Measurements from ENCODE around the gene NTM. TPM values are rescaled to one million over a fixed set of nuclear protein-coding genes. Genes with fewer than 3 reads are reported as not detected.

The NTM gene
- total RNA-seq, 1 experiment from 2014 or later, result 16.4 TPM

- no peak for ATAC-seq
- Mint-ChIP-seq H3K9me3 (no peaks in the 10 kb centered on the region), H3K4me3 (no peak overlapping the region), H3K27me3 (ENCODE audit: low read depth) (no peaks in the 10 kb centered on the region), H3K4me1 (peaks cover 25% of the 10 kb centered on the region), H3K27ac (no peak overlapping the region), H3K36me3 (no peaks in the 10 kb centered on the region)
- CTCF ChIA-PET, result interaction anchor here (3.6 kb wide), 1 partner anchor 398 kb away, joined by 36 read pairs; no protein-coding TSS in a partner anchor
- TF ChIP-seq ZNF121 (CRISPR knock-in tag; IDR thresholded peaks at IDR 0.05) (peak; percentile 79; the same call in 1 of the 2 replicates), TP53 (CRISPR knock-in tag; IDR thresholded peaks at IDR 0.05) (no peak)
- POLR2A ChIA-PET, result no interaction called here
- DNase-seq (ENCODE audit: low spot score), result no peak
These were observed 92.2 kb downstream of the NTM start for GRCh38 chr11:131462622-131463021.

DNA sequence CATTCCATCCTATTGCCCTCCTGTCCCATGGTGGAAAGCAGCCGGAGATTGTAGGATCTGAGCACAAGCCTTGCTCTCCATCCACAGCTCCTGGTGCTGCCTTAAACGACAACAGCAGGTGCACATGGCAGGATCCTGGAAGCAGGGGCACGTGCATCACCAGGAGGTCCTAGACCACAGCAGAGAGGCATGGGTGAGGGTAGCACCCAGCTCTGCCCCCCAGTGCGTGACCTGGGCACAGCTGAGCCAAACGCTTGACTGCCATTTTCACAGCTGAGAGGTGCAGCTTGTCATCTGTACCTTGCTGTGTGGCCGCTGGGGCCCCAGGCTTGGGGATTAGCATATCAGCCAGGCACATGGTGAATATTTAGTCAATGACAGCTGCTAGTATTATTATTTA is 92.7 kb downstream of the NTM start:
- DNase-seq (ENCODE audit: low spot score), result no peak
- ATAC-seq, result no peak
- H3K27me3 Mint-ChIP-seq (ENCODE audit: low read depth), result no peaks in the 10 kb centered on the region

GRCh38 chr11:131463649-131464425 is 93.4 kb downstream of the NTM start:
- Mint-ChIP-seq H3K27ac (no peak overlapping the region; the same call in 1 of the 2 replicates), H3K9me3 (no peaks in the 10 kb centered on the region), H3K36me3 (no peaks in the 10 kb centered on the region), H3K27me3 (ENCODE audit: low read depth) (no peaks in the 10 kb centered on the region), H3K4me3 (no peak overlapping the region), H3K4me1 (peaks cover 36% of the 10 kb centered on the region)
- ChIA-PET CTCF (interaction anchor here (0.6 to 3.6 kb wide), 6 partner anchors 8 to 399 kb away, joined by 3 to 36 read pairs (median 4); no protein-coding TSS in a partner anchor), POLR2A (no interaction called here)
- ATAC-seq, result no peak
- TF ChIP-seq SMAD3 (CRISPR knock-in tag; IDR thresholded peaks at IDR 0.05; ENCODE audit: borderline replicate concordance) (no peak), ZNF138 (CRISPR knock-in tag; conservative IDR thresholded peaks at IDR 0.05) (no peak), NFYB (CRISPR knock-in tag; conservative IDR thresholded peaks at IDR 0.05; ENCODE audit: low read depth) (no peak), OVOL2 (CRISPR knock-in tag; IDR thresholded peaks at IDR 0.05; ENCODE audit: borderline replicate concordance) (no peak), JAZF1 (CRISPR knock-in tag; IDR thresholded peaks at IDR 0.05) (no peak), NR2C2 (CRISPR knock-in tag; IDR thresholded peaks at IDR 0.05) (no peak), HMGXB4 (CRISPR knock-in tag; IDR thresholded peaks at IDR 0.05) (no peak), MLX (CRISPR knock-in tag; IDR thresholded peaks at IDR 0.05) (no peak), PRRX2 (CRISPR knock-in tag; IDR thresholded peaks at IDR 0.05) (no peak)
- TF ChIP-seq, protein P1, sequence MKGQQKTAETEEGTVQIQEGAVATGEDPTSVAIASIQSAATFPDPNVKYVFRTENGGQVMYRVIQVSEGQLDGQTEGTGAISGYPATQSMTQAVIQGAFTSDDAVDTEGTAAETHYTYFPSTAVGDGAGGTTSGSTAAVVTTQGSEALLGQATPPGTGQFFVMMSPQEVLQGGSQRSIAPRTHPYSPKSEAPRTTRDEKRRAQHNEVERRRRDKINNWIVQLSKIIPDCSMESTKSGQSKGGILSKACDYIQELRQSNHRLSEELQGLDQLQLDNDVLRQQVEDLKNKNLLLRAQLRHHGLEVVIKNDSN (CRISPR knock-in tag; IDR thresholded peaks at IDR 0.05), result no peak
- TF ChIP-seq, protein P2, sequence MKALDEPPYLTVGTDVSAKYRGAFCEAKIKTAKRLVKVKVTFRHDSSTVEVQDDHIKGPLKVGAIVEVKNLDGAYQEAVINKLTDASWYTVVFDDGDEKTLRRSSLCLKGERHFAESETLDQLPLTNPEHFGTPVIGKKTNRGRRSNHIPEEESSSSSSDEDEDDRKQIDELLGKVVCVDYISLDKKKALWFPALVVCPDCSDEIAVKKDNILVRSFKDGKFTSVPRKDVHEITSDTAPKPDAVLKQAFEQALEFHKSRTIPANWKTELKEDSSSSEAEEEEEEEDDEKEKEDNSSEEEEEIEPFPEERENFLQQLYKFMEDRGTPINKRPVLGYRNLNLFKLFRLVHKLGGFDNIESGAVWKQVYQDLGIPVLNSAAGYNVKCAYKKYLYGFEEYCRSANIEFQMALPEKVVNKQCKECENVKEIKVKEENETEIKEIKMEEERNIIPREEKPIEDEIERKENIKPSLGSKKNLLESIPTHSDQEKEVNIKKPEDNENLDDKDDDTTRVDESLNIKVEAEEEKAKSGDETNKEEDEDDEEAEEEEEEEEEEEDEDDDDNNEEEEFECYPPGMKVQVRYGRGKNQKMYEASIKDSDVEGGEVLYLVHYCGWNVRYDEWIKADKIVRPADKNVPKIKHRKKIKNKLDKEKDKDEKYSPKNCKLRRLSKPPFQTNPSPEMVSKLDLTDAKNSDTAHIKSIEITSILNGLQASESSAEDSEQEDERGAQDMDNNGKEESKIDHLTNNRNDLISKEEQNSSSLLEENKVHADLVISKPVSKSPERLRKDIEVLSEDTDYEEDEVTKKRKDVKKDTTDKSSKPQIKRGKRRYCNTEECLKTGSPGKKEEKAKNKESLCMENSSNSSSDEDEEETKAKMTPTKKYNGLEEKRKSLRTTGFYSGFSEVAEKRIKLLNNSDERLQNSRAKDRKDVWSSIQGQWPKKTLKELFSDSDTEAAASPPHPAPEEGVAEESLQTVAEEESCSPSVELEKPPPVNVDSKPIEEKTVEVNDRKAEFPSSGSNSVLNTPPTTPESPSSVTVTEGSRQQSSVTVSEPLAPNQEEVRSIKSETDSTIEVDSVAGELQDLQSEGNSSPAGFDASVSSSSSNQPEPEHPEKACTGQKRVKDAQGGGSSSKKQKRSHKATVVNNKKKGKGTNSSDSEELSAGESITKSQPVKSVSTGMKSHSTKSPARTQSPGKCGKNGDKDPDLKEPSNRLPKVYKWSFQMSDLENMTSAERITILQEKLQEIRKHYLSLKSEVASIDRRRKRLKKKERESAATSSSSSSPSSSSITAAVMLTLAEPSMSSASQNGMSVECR (CRISPR knock-in tag; IDR thresholded peaks at IDR 0.05; ENCODE audit: borderline replicate concordance), result no peak
- TF ChIP-seq, protein P3, sequence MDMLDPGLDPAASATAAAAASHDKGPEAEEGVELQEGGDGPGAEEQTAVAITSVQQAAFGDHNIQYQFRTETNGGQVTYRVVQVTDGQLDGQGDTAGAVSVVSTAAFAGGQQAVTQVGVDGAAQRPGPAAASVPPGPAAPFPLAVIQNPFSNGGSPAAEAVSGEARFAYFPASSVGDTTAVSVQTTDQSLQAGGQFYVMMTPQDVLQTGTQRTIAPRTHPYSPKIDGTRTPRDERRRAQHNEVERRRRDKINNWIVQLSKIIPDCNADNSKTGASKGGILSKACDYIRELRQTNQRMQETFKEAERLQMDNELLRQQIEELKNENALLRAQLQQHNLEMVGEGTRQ (CRISPR knock-in tag; IDR thresholded peaks at IDR 0.05), result no peak
- DNase-seq (ENCODE audit: low spot score), result no peak

More for the DNA sequence above, 92.7 kb downstream of the NTM start:
- no peaks in the 10 kb centered on the region for H3K36me3 Mint-ChIP-seq
- POLR2A ChIA-PET, result no interaction called here
- H3K4me1 Mint-ChIP-seq, result peaks cover 30% of the 10 kb centered on the region
- no peaks in the 10 kb centered on the region for H3K9me3 Mint-ChIP-seq
- CTCF ChIA-PET, result interaction anchor here (3.6 kb wide), 1 partner anchor 398 kb away, joined by 36 read pairs; no protein-coding TSS in a partner anchor
- no peak overlapping the region for H3K4me3 Mint-ChIP-seq
- no peak overlapping the region for H3K27ac Mint-ChIP-seq
- TF ChIP-seq, protein P4, sequence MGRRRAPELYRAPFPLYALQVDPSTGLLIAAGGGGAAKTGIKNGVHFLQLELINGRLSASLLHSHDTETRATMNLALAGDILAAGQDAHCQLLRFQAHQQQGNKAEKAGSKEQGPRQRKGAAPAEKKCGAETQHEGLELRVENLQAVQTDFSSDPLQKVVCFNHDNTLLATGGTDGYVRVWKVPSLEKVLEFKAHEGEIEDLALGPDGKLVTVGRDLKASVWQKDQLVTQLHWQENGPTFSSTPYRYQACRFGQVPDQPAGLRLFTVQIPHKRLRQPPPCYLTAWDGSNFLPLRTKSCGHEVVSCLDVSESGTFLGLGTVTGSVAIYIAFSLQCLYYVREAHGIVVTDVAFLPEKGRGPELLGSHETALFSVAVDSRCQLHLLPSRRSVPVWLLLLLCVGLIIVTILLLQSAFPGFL (CRISPR knock-in tag; IDR thresholded peaks at IDR 0.05; ENCODE audit: borderline replicate concordance), result no peak
- no peak for TF ChIP-seq SMAD4 (CRISPR knock-in tag; IDR thresholded peaks at IDR 0.05)
